AG09319 (cell line): Measurements from ENCODE around the gene IFNA5.

Experiments used
- DNase-seq: peaks from one replicate; pipeline ENCODE4 v3.0.0-alpha.2; 2010; ENCODE audit warnings: low read depth; ENCODE audit errors: extremely low read depth
- TF ChIP-seq, protein P1 (sequence below): IDR thresholded peaks from 2 replicates; pipeline ENCODE4 v1.5.1; 2011; ENCODE audit warnings: low read depth, mild to moderate bottlenecking, inconsistent platforms, low read length, moderate library complexity

IFNA5 gene

DNA sequence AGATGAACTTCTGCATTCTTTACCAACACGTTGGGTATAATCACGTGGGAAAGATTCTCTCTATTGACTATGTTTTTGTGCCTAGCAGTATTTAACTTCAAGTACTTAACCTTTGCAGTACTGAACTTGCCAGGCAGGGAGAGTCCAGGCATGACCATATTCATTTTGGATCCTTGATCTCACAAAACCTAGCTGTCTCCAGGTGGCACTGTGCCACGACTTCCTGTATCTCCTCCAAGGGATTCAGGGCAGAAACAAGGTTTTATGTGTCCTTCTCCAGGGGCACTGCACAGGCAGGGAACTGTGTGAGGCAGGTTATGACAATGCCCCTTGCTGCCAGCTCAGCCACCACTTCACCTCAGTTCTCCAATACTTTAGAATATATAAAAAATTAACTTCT lies 11.7 kb upstream of the IFNA5 start:
- TF ChIP-seq, protein P1, sequence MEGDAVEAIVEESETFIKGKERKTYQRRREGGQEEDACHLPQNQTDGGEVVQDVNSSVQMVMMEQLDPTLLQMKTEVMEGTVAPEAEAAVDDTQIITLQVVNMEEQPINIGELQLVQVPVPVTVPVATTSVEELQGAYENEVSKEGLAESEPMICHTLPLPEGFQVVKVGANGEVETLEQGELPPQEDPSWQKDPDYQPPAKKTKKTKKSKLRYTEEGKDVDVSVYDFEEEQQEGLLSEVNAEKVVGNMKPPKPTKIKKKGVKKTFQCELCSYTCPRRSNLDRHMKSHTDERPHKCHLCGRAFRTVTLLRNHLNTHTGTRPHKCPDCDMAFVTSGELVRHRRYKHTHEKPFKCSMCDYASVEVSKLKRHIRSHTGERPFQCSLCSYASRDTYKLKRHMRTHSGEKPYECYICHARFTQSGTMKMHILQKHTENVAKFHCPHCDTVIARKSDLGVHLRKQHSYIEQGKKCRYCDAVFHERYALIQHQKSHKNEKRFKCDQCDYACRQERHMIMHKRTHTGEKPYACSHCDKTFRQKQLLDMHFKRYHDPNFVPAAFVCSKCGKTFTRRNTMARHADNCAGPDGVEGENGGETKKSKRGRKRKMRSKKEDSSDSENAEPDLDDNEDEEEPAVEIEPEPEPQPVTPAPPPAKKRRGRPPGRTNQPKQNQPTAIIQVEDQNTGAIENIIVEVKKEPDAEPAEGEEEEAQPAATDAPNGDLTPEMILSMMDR: no peak
- DNase-seq: no peak

DNA sequence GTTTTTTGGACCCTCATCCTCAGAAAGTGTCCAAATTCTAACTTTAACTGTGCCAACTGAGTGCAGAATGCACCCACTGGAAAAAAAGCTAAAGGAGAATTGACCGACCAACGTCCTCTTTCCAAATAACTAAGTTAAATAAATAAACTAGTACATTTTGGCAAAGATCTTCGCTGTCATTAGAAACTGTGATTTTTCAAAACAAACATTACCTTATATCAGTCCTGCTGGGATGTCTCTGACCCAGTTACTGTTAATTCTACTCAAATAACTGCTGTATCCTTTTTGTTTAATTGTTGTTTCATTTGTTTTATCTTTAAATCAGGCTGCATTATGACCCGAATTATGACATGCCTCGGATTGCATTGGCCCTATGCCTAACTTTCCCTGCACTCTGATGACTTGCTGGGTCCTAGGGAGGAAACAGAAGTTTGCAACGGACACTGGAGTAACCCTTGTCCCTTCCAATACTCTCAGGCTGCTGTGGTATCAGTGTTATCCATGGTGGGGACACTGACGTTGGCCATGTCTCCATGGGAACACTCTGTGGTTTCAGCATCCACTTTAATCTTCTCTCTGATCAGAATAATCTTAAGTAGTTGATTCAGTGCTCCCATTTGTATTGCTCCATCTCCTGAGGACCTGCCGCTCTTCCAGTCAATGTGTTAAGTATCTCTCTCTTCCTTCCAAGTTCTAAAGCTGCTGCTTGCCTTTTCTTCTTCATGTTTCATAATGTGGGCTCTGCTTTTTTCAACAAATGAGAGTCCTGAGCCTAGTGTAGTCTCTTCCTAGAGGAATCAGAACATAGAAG lies 11.1 kb upstream of the IFNA5 start:
- no peak for DNase-seq

DNA sequence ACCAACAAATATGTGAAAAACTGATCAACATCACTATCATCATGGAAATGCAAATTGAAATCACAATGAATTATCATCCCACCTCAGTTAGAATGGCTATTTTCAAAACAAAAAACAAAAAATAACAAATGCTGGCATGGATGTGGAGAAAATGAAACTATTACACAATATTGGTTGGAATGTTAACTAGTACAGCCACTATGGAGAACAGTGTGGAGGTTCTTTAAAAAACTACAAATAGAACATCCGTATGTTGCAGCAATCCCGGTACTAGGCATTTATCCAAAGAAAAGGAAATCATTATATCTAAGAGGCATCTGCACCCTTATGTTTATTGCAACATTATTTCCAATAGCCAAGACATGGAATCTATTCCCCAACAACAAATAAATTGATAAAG lies 9.0 kb upstream of the IFNA5 start:
- TF ChIP-seq, protein P1: no peak
- DNase-seq: no peak

More for the DNA sequence above, 11.1 kb upstream of the IFNA5 start:
- TF ChIP-seq, protein P1: no peak

DNA sequence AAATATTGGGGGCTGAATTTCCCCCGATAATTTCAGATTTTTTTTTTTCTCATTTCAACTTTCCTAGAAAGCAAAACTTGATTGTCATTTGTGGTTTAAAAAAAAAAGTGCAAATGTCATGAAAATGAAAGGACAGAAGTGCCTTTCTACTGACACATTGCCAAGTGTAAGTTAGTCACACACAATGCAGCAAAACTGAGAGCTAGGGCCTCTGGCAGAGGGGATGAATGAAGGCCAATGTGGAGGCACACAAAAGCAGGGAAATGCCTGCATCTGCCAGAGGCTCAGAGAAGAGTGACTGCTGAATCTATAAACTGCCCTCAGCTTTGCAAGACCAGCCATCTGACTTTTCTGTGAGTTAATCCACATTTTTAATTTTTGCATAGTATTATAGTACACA lies 6.8 kb upstream of the IFNA5 start:
- TF ChIP-seq, protein P1: no peak
- DNase-seq: no peak

DNA sequence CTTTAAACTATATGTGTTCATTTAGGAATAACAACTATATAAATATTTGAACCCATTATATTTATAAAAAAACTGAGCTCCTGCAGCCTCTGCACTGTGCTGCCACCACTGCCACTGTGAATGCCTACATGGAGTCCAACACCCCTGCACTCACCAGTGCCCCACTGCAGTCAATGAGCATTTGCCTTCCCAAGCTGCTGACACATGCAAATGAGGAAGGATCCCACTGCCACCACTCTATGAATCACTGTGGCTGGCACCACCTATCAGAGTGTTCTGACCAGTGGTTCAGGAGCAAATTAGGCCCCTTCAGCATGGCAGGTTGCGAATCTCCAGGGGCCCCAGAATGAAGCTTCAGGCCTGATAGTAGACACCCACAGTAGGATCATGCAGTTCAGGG lies 9.1 kb downstream of the IFNA5 start:
- TF ChIP-seq, protein P1: no peak
- no peak for DNase-seq

DNA sequence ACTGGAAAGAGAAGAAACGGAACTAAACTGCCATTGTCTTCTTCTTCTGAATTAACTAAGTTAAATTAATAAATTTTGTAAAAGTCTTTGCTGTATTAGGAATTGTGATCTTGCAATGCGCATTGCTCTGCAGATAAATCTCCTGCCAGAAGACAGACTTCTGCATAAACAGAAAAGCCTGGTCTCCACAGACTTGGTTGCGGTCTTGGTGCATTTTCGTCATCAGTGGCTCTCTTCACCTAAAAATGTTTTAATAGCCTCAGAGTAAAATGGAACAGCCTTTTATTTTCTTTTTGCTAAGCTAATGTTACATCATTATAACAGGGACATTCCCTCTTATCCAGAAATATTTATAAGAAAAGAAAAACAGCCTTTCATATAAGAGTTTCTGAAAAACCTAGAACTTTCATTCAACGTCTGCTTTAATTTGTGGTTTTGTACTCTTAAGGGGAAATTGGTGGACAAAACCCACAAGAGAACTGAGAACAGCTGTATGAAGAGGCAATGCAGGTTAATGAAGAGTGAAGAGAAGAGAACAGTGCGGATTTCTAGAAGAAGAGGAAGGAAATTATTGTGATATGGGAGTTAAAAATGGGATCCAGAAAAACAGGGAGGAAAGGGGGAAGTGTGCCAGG lies 10.1 kb downstream of the IFNA5 start:
- TF ChIP-seq, protein P1: no peak
- DNase-seq: no peak

DNA sequence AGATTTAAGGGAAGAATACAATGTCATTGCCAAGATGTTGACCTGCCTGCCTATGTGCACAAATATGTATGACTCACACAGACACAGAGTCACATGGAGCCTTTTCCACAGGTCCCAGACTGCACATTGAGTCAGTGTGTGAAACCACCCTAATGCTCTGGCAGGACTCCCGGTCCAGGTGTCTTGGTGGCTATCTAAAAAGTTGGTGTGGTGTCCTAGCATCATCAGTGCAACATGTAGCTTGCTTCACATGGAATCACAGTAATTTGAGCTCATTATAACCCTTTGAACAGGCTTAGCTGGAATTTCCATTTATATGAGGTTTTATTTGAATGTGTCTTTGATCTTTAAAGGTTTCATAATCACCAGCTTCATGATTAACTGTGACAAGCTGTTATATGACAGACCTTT lies 10.7 kb downstream of the IFNA5 start:
- TF ChIP-seq, protein P1: no peak
- DNase-seq: no peak
